GM19438 (cell line): Measurements from ENCODE around the gene SPTBN4.
"Not testable (repeated sequence)": the region's sequence is repeated elsewhere in the genome, so short reads cannot be mapped to it uniquely, and the experiment has no call there.

ENCODE experiments used
- ATAC-seq: cut with Tn5 transposase; IDR thresholded peaks from one replicate; pipeline ENCODE4 v1.9.1; 2021; ENCODE audit warnings: low read depth; ENCODE audit not compliant: unreplicated experiment

SPTBN4 gene

GRCh38 chr19:40582467-40582866 is 115.7 kb downstream of the SPTBN4 start:
- ATAC-seq = no peak

DNA sequence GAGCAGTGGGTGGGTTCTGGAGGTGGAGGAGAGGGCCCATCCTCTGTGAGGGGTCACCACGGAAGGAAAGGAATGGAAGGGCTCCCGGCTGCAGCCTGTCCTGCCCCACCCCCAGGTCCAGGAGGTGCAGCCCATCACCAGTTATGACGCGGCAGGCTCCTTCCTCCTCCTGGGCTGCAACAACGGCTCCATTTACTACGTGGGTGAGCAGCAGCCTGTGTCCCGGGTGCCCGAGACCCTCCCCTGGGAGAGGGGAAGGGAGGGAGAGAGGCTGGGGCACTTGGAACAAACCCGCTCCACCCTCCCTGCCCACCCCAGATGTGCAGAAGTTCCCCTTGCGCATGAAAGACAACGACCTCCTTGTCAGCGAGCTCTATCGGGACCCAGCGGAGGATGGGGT is 116.5 kb downstream of the SPTBN4 start:
- ATAC-seq = no peak

GRCh38 chr19:40584007-40584406 is 117.2 kb downstream of the SPTBN4 start:
- ATAC-seq = no peak

DNA sequence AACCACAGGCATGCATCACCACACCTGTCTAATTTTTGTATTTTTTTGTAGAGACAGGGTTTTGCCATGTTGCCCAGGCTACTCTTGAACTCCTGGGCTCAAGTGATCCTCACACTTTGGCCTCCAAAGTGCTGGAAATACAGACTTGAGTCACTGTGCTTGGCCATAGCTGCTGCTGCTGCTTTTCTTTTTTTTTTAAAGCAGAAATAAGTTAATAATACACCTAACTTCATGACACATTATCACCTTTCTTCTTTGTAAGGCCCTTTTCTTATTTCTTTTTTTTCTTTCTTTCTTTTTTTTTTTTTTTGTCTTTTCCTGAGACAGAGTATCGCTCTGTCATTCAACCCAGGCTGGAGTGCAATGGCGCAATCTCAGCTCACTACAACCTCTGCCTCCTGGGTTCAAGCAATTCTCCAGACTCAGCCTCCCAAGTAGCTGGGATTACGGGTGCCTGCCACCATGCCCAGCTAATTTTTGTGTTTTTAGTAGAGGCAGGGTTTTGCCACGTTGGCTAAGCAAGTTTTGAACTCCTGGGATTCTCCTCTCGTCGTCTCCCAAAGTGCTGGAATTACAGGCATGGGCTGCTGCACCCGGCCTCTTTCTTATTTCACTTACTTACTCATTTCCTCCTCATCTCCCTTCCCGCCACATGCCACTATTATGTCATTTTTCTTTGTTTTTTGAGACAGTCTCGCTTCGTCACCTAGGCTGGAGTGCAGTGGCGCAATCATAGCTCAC is 118.6 kb downstream of the SPTBN4 start:
- no peak for ATAC-seq

GRCh38 chr19:40585982-40586422 is 119.2 kb downstream of the SPTBN4 start:
- ATAC-seq = no peak

GRCh38 chr19:40586611-40587010 is 119.8 kb downstream of the SPTBN4 start:
- no peak for ATAC-seq

DNA sequence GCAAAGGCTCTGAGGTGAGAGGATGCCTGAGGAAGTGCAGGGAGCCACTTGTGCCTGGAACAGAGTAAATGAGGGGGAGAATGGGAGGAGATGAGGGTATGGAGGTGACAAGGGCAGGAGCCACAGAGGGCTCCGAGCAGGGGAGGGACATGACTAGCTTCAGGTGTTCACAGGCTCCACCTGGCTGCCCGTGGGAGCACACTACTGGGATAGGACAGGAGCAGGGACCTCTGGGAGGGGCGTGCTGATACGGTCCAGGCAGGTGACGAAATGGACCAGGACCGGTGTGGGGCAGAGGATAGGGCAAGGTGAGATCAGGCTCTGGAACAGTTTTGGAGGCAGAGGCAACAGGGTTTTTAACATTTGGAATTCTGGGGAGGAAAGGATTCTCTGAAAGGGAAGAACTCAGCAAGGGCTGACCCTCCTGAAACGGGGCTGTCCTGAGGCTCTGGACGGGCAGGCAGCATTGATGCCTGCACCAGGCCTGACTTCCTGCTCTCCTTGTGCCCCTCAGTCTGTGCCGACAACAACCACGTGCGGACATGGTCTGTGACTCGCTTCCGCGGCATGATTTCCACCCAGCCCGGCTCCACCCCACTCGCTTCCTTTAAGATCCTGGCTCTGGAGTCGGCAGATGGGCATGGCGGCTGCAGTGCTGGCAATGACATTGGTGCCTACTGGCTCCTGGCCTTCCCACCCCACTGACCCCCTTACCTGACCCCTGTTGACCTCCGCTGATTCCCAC is 121.5 kb downstream of the SPTBN4 start:
- ATAC-seq = no peak

GRCh38 chr19:40588926-40589569 is 122.2 kb downstream of the SPTBN4 start:
- ATAC-seq = no peak

DNA sequence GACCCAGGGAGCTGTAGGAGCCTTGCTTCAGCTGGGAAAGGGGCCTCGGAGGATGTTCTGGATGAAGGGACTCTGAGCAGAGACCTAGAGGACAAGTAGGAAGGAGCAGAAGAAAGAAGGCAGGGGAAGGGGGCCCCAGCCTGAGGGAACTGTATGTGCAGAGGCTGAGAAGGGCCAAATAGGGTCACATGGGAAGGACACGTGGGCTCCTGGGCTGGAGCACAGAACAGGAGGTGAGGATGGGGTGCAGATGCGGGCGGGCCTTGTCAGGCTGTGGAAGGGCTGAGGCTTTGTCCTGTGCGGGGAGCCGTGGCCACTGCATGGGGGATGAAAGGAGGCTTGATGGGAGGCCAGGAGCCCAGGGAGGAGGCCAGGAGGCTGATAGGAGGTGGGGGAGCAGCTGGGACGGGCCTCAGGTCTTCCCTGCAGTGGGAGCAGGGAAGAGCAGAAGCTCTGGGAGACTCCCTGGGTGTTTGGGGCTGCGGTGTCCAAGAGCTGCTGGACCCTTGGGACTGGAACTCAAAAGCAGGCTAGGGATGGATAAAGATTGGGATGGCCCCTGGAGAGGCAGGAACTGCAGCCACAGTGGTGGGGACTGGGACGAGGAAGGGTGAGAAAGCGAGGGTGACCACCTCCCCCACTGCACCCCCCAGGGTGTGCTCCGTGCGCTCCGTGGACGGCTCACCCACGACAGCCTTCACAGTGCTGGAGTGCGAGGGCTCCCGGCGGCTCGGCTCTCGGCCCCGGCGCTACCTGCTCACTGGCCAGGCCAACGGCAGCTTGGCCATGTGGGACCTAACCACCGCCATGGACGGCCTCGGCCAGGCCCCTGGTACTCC is 123.0 kb downstream of the SPTBN4 start:
- no peak for ATAC-seq

DNA sequence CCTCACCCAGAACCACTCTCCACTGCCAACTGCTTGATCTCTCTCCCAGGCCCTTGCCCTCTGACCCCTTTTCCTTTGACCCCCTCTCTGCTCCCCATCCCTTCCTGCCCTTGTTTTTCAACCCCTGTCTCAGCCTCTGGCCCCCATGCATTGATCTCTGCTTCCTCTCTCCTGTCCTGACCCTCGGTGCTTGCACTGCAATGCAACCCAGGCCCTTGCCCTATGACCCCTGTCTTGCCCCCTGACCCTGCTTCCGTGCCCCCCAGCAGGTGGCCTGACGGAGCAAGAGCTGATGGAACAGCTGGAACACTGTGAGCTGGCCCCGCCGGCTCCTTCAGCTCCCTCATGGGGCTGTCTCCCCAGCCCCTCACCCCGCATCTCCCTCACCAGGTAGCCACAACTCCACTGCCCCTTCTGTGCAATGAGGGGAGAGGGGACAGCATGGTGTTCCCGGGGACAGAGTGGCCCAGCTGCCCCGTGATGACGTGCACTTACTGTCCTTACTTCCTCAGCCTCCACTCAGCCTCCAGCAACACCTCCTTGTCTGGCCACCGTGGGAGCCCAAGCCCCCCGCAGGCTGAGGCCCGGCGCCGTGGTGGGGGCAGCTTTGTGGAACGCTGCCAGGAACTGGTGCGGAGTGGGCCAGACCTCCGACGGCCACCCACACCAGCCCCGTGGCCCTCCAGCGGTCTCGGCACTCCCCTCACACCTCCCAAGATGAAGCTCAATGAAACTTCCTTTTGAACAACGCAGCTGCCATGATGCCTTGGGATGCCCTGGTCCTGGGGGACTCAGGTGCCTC is 123.9 kb downstream of the SPTBN4 start:
- ATAC-seq = no peak

GRCh38 chr19:40591724-40592123 is 124.9 kb downstream of the SPTBN4 start:
- not testable (repeated sequence) for ATAC-seq

GRCh38 chr19:40592170-40592569 is 125.4 kb downstream of the SPTBN4 start:
- ATAC-seq = no peak

- ATAC-seq = no peak
Measured at GRCh38 chr19:40594255-40594654, 127.5 kb downstream of the SPTBN4 start.

DNA sequence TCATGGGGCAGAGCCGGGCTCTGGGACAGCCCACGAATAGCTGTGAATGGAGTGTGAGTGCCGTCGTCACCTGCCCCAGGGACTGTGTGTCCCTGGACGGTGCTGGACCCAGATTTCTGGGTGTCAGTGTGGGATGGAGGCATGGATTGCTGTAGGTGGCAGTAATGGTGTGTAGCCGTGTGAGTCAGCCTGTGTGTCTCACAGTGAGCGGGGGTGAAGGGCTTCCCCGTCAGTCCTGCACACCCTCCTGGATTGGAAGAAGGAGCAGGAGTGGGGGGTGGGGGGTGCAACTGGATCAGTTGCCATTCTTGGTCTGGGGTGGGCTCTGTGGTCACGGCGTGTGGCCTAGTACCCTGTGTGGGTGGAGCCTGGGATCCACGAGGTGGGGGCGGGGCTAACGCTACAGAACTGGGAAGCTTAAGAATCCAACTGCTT is 127.9 kb downstream of the SPTBN4 start:
- no peak for ATAC-seq

GRCh38 chr19:40596608-40597328 is 130.0 kb downstream of the SPTBN4 start:
- no peak for ATAC-seq

DNA sequence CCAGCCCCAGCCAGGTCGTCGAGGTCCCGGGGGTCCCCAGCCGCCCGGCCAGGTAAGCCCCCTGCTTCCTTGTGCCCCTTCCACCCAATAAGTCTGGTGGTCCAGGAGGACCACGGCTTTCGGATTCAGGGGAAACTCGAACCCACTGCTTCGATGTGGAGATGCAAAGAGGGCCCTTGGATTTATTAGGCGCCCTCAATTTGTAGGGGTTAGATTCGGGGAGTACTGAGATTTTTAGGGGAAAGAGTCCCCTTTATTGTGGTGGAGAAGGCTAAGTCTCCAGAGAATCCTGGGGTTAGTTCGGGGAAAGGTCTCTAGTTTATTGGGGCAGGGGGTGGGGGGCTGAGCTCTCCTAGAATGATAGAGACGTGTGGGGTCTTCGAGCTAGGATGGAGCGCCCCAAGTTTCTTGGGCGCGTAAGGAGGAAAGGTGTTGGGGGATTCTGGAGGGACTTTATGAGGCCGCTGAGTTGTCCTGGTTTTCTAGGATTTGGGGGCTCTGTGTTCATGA is 130.6 kb downstream of the SPTBN4 start:
- ATAC-seq = no peak

- ATAC-seq = no peak
Measured at GRCh38 chr19:40598121-40598917, 131.5 kb downstream of the SPTBN4 start.

GRCh38 chr19:40598918-40599307 is 132.1 kb downstream of the SPTBN4 start:
- no peak for ATAC-seq
